H1 (cell line): ENCODE measurements around the gene SORCS3. TPM values are rescaled to one million over a fixed set of nuclear protein-coding genes. Genes with fewer than 3 reads are reported as not detected.

Source experiments
- CTCF ChIA-PET: fragments of 300-600 bp; sonication (Branson Sonifier 250); formaldehyde crosslinking; loops from one replicate; lab custom pipeline; 2021; ENCODE audit not compliant: partially characterized antibody; lab: Charles Lee
- POLR2A ChIA-PET: fragments of 300-600 bp; sonication (Branson Sonifier 250); formaldehyde crosslinking; loops from one replicate; lab custom pipeline; 2021; ENCODE audit warnings: inconsistent platforms; ENCODE audit not compliant: partially characterized antibody; lab: Charles Lee
- DNase-seq, 2 experiments: peaks; one replicate each; pipeline versions ENCODE4 v3.0.0 to v3.0.0-alpha.2; 2010 to 2022; ENCODE audit warnings: low spot score in 2 of 2, low read depth in 1 of 2, mixed read lengths in 1 of 2
- FAIRE-seq: peaks from 2 replicates; lab custom pipeline; 2011; peaks lifted over from hg19 to GRCh38; lab: Jason Lieb, UNC
- H2AFZ ChIP-seq: 2 replicates; pipeline ENCODE4 v1.8.1; 2012; ENCODE audit warnings: low read length, inconsistent platforms
- H2AK5ac ChIP-seq: 2 replicates; pipeline ENCODE4 v1.6.1; 2013; ENCODE audit warnings: low read depth, low read length
- H2BK120ac ChIP-seq: replicated peaks from 2 replicates; pipeline ENCODE3; 2013; ENCODE audit warnings: low read depth, low read length, inconsistent platforms
- H2BK12ac ChIP-seq: 2 replicates; pipeline ENCODE4 v1.6.1; 2013; ENCODE audit warnings: low read depth, low read length
- H2BK15ac ChIP-seq: 2 replicates; pipeline ENCODE4 v1.6.1; 2013; ENCODE audit warnings: low read length
- H2BK20ac ChIP-seq: 2 replicates; pipeline ENCODE4 v1.6.1; 2013; ENCODE audit warnings: low read length
- H2BK5ac ChIP-seq: 2 replicates; pipeline ENCODE4 v1.6.1; 2013; ENCODE audit warnings: low read depth, low read length
- H3K14ac ChIP-seq: 2 replicates; pipeline ENCODE4 v1.6.1; 2013; ENCODE audit warnings: inconsistent platforms; ENCODE audit not compliant: insufficient read length
- H3K18ac ChIP-seq: 2 replicates; pipeline ENCODE4 v1.6.1; 2013; ENCODE audit warnings: low read length; ENCODE audit errors: extremely low read depth
- H3K23ac ChIP-seq: 2 replicates; pipeline ENCODE4 v1.6.1; 2013; ENCODE audit warnings: inconsistent platforms; ENCODE audit not compliant: insufficient read length
- H3K23me2 ChIP-seq: 2 replicates; pipeline ENCODE4 v1.6.1; 2013; ENCODE audit warnings: low read depth, low read length
- H3K27ac ChIP-seq: 2 replicates; pipeline ENCODE4 v1.6.1; 2011; ENCODE audit warnings: low read depth, low read length, inconsistent platforms
- H3K27me3 ChIP-seq, 4 experiments: replicated peaks in 1 of 4; 1 replicate in 1 of 4; 2 replicates in 3 of 4; pipeline versions ENCODE4 v1.6.1 to v1.8.1; 2011 to 2013; ENCODE audit warnings: low read length in 3 of 4, mild to moderate bottlenecking in 3 of 4, inconsistent platforms in 2 of 4, mixed read lengths in 2 of 4, moderate library complexity in 1 of 4; ENCODE audit not compliant: control insufficient read depth in 3 of 4, insufficient read depth in 3 of 4; ENCODE audit errors: extremely low read depth in 1 of 4
- H3K36me3 ChIP-seq, 4 experiments: 2 replicates each; pipeline versions ENCODE4 v1.6.1 to v1.8.1; 2011 to 2013; ENCODE audit warnings: mild to moderate bottlenecking in 4 of 4, low read length in 3 of 4, moderate library complexity in 2 of 4, control low read depth in 1 of 4, inconsistent platforms in 1 of 4; ENCODE audit not compliant: insufficient read depth in 4 of 4, control insufficient read depth in 2 of 4
- H3K4ac ChIP-seq: replicated peaks from 2 replicates; pipeline ENCODE3; 2013; ENCODE audit warnings: low read length, low read depth, mixed read lengths, inconsistent platforms; ENCODE audit not compliant: insufficient read length
- H3K4me1 ChIP-seq, 4 experiments: replicated peaks in 1 of 4; 1 replicate in 1 of 4; 2 replicates in 3 of 4; pipeline versions ENCODE4 v1.6.1 to v1.8.1; 2011 to 2013; ENCODE audit warnings: low read length in 3 of 4, inconsistent platforms in 2 of 4, mixed read lengths in 1 of 4; ENCODE audit not compliant: insufficient read depth in 4 of 4, control insufficient read depth in 3 of 4
- H3K4me2 ChIP-seq, 2 experiments: 2 replicates each; pipeline versions ENCODE4 v1.6.1 to v1.8.1; 2011 to 2013; ENCODE audit warnings: low read depth in 2 of 2, low read length in 2 of 2, control low read depth in 1 of 2, inconsistent platforms in 1 of 2, mild to moderate bottlenecking in 1 of 2; ENCODE audit not compliant: insufficient read depth in 1 of 2
- H3K4me3 ChIP-seq, 4 experiments: fragments of 200-600, 300-600 bp in 1 of 4; sonication (generic), shearing (Covaris generic), sonication (Bioruptor Twin) in 1 of 4; 2 replicates each; pipeline versions ENCODE4 v1.5.1 to v1.8.1; 2011 to 2016; ENCODE audit warnings: low read length in 4 of 4, low read depth in 3 of 4, control low read depth in 2 of 4, inconsistent platforms in 2 of 4, mild to moderate bottlenecking in 2 of 4, mixed read lengths in 1 of 4, moderate library complexity in 1 of 4; ENCODE audit not compliant: insufficient read depth in 2 of 4; ENCODE audit errors: extremely low read depth in 1 of 4
- H3K56ac ChIP-seq: replicated peaks from 2 replicates; pipeline ENCODE3; 2013; ENCODE audit warnings: low read depth, mild to moderate bottlenecking, mixed read lengths, low read length, inconsistent platforms; ENCODE audit not compliant: insufficient read length
- H3K79me1 ChIP-seq: 2 replicates; pipeline ENCODE4 v1.6.1; 2013; ENCODE audit warnings: low read depth, low read length, control low read depth
- H3K79me2 ChIP-seq, 2 experiments: 2 replicates each; pipeline versions ENCODE4 v1.6.1 to v1.8.1; 2012 to 2013; ENCODE audit warnings: low read length in 2 of 2, mild to moderate bottlenecking in 2 of 2, inconsistent platforms in 1 of 2; ENCODE audit not compliant: insufficient read depth in 2 of 2, control insufficient read depth in 1 of 2
- H3K9ac ChIP-seq, 4 experiments: replicated peaks in 1 of 4; 1 replicate in 1 of 4; 2 replicates in 3 of 4; pipeline versions ENCODE4 v1.6.1 to v1.8.1; 2011 to 2013; ENCODE audit warnings: low read depth in 3 of 4, low read length in 3 of 4, control low read depth in 2 of 4, mild to moderate bottlenecking in 2 of 4, moderate library complexity in 2 of 4, inconsistent platforms in 1 of 4; ENCODE audit errors: extremely low read depth in 1 of 4
- H3K9me3 ChIP-seq, 2 experiments: 2 replicates each; pipeline versions ENCODE4 v1.6.1 to v1.8.1; 2012 to 2013; ENCODE audit warnings: mild to moderate bottlenecking in 2 of 2, moderate library complexity in 2 of 2, control low read depth in 1 of 2, inconsistent platforms in 1 of 2, low read depth in 1 of 2, low read length in 1 of 2, mixed read lengths in 1 of 2; ENCODE audit not compliant: insufficient read depth in 2 of 2
- H4K20me1 ChIP-seq, 2 experiments: replicated peaks in 1 of 2; 2 replicates each; pipeline versions ENCODE3 to v1.8.1; 2011 to 2013; ENCODE audit warnings: inconsistent platforms in 2 of 2, low read length in 2 of 2, mild to moderate bottlenecking in 1 of 2; ENCODE audit not compliant: insufficient read depth in 2 of 2, control insufficient read depth in 1 of 2
- H4K5ac ChIP-seq: 2 replicates; pipeline ENCODE4 v1.6.1; 2013; ENCODE audit warnings: low read length, low read depth, mixed read lengths, inconsistent platforms; ENCODE audit not compliant: insufficient read length
- H4K8ac ChIP-seq: 2 replicates; pipeline ENCODE4 v1.8.0; 2013; ENCODE audit warnings: mild to moderate bottlenecking, moderate library complexity, low read length, inconsistent platforms; ENCODE audit not compliant: insufficient read depth; ENCODE audit errors: extremely low read depth
- H4K91ac ChIP-seq: replicated peaks from 2 replicates; pipeline ENCODE3; 2013; ENCODE audit warnings: low read length, mixed read lengths, inconsistent platforms; ENCODE audit not compliant: insufficient read length
- HDAC2 ChIP-seq, 2 experiments: fragments of 300-600 bp in 1 of 2; sonication (generic) in 1 of 2; IDR thresholded peaks; 2 replicates each; pipeline ENCODE4 v1.6.1; 2011 to 2012; ENCODE audit warnings: low read depth in 2 of 2, low read length in 2 of 2, mild to moderate bottlenecking in 2 of 2, moderate library complexity in 2 of 2, borderline replicate concordance in 1 of 2, inconsistent platforms in 1 of 2
- SP1 ChIP-seq: IDR thresholded peaks from 2 replicates; pipeline ENCODE4 v1.6.1; 2011; ENCODE audit warnings: low read depth, low read length
- whole genome bisulfite sequencing, 2 experiments: shearing (Covaris generic) in 1 of 2; methylation state at CpG; one replicate each; pipeline versions ENCODE4 v1.1.6 to v1.1.7; 2013 to 2015; ENCODE audit warnings: low lambda C conversion rate in 2 of 2, mixed read lengths in 2 of 2, inconsistent platforms in 1 of 2, low coverage in 1 of 2, missing lambda C conversion rate in 1 of 2; ENCODE audit not compliant: insufficient replicate concordance in 2 of 2, insufficient coverage in 1 of 2, insufficient read length in 1 of 2; ENCODE audit errors: extremely low coverage in 1 of 2, missing lambda C conversion rate in 1 of 2; 5-methylcytosine and 5-hydroxymethylcytosine counted together
- polyA plus RNA-seq, 7 experiments: library from polyadenylated mRNA; depleted of rRNA in 3 of 7; stranded (reverse) in 5 of 7; unstranded in 2 of 7; fragments of >200 nt in 5 of 7; fragments of 200-250 nt in 2 of 7; gene quantifications; 1 replicate in 5 of 7; 2 replicates in 1 of 7; 4 replicates in 1 of 7; pipeline versions ENCODE4 v1.2.1 to v1.2.3, GENCODE V29; 2011 to 2013; ENCODE audit warnings: missing spikeins in 2 of 7, mixed read lengths in 2 of 7
- total RNA-seq: library from RNA; stranded (reverse); fragmentation: NEBNext Ultra II Directional; extraction: Animal tissue kit (Norgen Biotek cat#: 25700); gene quantifications from 2 replicates; pipeline ENCODE4 v1.2.1, GENCODE V29; 2021

SORCS3 gene
- total and polyA plus RNA-seq, 2 of the 8 experiments (the other 6 are each of a cell fraction or from before 2014, with no cell fraction given): 0.26 to 0.88 TPM

DNA sequence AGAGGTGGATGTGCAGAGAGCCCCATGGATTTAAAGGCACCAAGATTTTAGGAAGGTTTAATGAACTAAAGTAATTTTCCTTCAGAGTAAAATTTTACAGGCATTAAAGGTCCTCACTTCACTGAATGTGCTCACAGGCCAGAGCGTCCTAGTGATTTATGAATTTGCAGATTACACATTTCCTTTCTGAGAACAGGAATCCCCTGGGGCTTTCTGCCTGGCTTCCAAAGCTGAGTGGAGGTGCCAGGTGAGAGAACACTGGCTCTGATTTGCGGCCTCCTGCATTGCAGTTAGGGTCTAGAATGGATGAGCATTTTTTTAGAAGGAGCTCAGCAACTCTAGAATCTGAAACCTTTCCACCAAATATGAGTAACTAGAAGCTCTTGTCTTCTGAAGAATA lies 194.3 kb downstream of the SORCS3 start:
- no peak overlapping the region for H2AK5ac ChIP-seq
- DNase-seq (no peak), FAIRE-seq (no peak)
- no peak overlapping the region for H3K14ac ChIP-seq
- H3K9me3 ChIP-seq: no peaks in the 10 kb centered on the region
- no peaks in the 10 kb centered on the region for H3K36me3 ChIP-seq
- H3K79me2 ChIP-seq: no peaks in the 10 kb centered on the region
- no peak overlapping the region for H3K4ac ChIP-seq
- no peak overlapping the region for H4K8ac ChIP-seq
- no peaks in the 10 kb centered on the region for H3K4me1 ChIP-seq
- no peak overlapping the region for H2AFZ ChIP-seq
- H2BK15ac ChIP-seq: no peak overlapping the region
- no peak overlapping the region for H3K18ac ChIP-seq
- ChIA-PET CTCF (no interaction called here), POLR2A (no interaction called here)
- no peak overlapping the region for H3K4me3 ChIP-seq
- H3K27me3 ChIP-seq: no peaks in the 10 kb centered on the region
- H2BK5ac ChIP-seq: no peak overlapping the region
- no peaks in the 10 kb centered on the region for H4K20me1 ChIP-seq
- H2BK20ac ChIP-seq: no peak overlapping the region
- H3K23ac ChIP-seq: no peak overlapping the region
- H3K23me2 ChIP-seq: no peaks in the 10 kb centered on the region
- H3K9ac ChIP-seq: no peak overlapping the region
- H3K27ac ChIP-seq: no peak overlapping the region
- no peaks in the 10 kb centered on the region for H3K79me1 ChIP-seq
- H4K91ac ChIP-seq: no peak overlapping the region
- no peak overlapping the region for H2BK12ac ChIP-seq
- no peak overlapping the region for H2BK120ac ChIP-seq
- H4K5ac ChIP-seq: no peak overlapping the region
- no peak overlapping the region for H3K56ac ChIP-seq
- 89% methylated on average over 2 of the region's 2 CpGs; no CpG with 5 or more reads in 1 of the 2 experiments for WGBS, 2 experiments
- no peak overlapping the region for H3K4me2 ChIP-seq
- TF ChIP-seq HDAC2 (IDR thresholded peaks at IDR 0.05; ENCODE audit: borderline replicate concordance in 1 of 2, low read depth in 2 of 2, low read length in 2 of 2): no peak
- no peak for TF ChIP-seq SP1
